ENCODE results near the gene ARG2. TPM values are rescaled to one million over a fixed set of nuclear protein-coding genes. Genes with fewer than 3 reads are reported as not detected.

The ARG2 gene
- total and polyA plus RNA-seq, 2 donors (not counting 1 experiment from before 2014, with no cell fraction given) = 0.33 to 1.8 TPM

GRCh38 chr14:67602076-67602475 lies 17.6 kb upstream of the ARG2 start:
- Histone ChIP-seq H4K20me1 (ENCODE audit: control insufficient read depth, insufficient read depth, low read length, poor library complexity, severe bottlenecking) (no peaks in the 10 kb centered on the region), H3K79me2 (ENCODE audit: control insufficient read depth, insufficient read depth, low read length) (peaks cover 39% of the 10 kb centered on the region), H3K27me3 (replicated peaks in 1 of 4; ENCODE audit: control extremely low read depth in 1 of 4, control insufficient read depth in 3 of 4, insufficient read depth in 4 of 4, low read length in 3 of 4) (no peaks in the 10 kb centered on the region), H3K9ac (ENCODE audit: low read length) (no peak overlapping the region), H3K4me2 (replicated peaks; ENCODE audit: low read depth, low read length, poor library complexity, severe bottlenecking) (peak overlapping the region; percentile 53), H3K36me3 (replicated peaks in 1 of 2; ENCODE audit: control extremely low read depth in 1 of 2, control insufficient read depth in 1 of 2, extremely low read depth in 1 of 2, insufficient read depth in 2 of 2, low read length in 1 of 2) (no peaks in the 10 kb centered on the region), H3K9me3 (ENCODE audit: control extremely low read depth in 1 of 3, control insufficient read depth in 2 of 3, insufficient read depth in 1 of 3, low read length in 2 of 3) (peaks cover 0 to 7% (median 0%) of the 10 kb centered on the region in 3 donors), H3K4me3 (ENCODE audit: control extremely low read depth in 1 of 5, extremely low read depth in 1 of 5, insufficient read depth in 1 of 5, low read depth in 2 of 5, low read length in 4 of 5) (peak overlapping the region in 1 of 5 experiments; percentile 31), H2AFZ (ENCODE audit: insufficient read depth, low read depth, low read length, poor library complexity, severe bottlenecking) (no peak overlapping the region), H3K4me1 (ENCODE audit: control insufficient read depth in 2 of 2, insufficient read depth in 2 of 2, low read length in 2 of 2) (peaks cover 44 to 49% of the 10 kb centered on the region in 2 donors), H3K27ac (ENCODE audit: low read length in 2 of 2) (peak overlapping the region; percentile 69 to 79)
- H3K4me3 Mint-ChIP-seq = peak overlapping the region; percentile 90
- no peak for ATAC-seq (ENCODE audit: low read depth)
- intact Hi-C loops (cut with micrococcal nuclease) = loop anchor here (5.0 kb wide), 1 partner anchor 1795 kb away; the partner anchor contains the start of genes ERH and SLC39A9
- peaks cover 54% of the 10 kb centered on the region for H3K4me1 Mint-ChIP-seq
- CTCF ChIA-PET = interaction anchor here (1.3 to 2.5 kb wide), 2 partner anchors 17 to 93 kb away, joined by 4 to 24 read pairs; partner anchors contain the start of gene ARG2
- no peaks in the 10 kb centered on the region for H3K27me3 Mint-ChIP-seq
- H3K9me3 Mint-ChIP-seq (ENCODE audit: insufficient read depth) = peaks cover 4% of the 10 kb centered on the region
- DNase-seq = peak; percentile 69
- WGBS (ENCODE audit: insufficient coverage) = no CpG with 5 or more reads among the region's 7 CpGs
- H3K27ac Mint-ChIP-seq = peak overlapping the region; percentile 98
- TF ChIP-seq CTCF (IDR thresholded peaks at IDR 0.05) (no peak), EZH2 (IDR thresholded peaks at IDR 0.05; ENCODE audit: borderline replicate concordance, insufficient read depth, low read depth, low read length, poor library complexity, severe bottlenecking) (no peak)
- POLR2A ChIA-PET = no interaction called here

GRCh38 chr14:67602995-67603545 lies 16.6 kb upstream of the ARG2 start:
- Histone ChIP-seq H3K79me2 (ENCODE audit: control insufficient read depth, insufficient read depth, low read length) (peaks cover 30% of the 10 kb centered on the region), H3K36me3 (replicated peaks in 1 of 2; ENCODE audit: control extremely low read depth in 1 of 2, control insufficient read depth in 1 of 2, extremely low read depth in 1 of 2, insufficient read depth in 2 of 2, low read length in 1 of 2) (no peaks in the 10 kb centered on the region), H3K4me2 (replicated peaks; ENCODE audit: low read depth, low read length, poor library complexity, severe bottlenecking) (peak overlapping the region; percentile 53), H3K27me3 (replicated peaks in 1 of 4; ENCODE audit: control extremely low read depth in 1 of 4, control insufficient read depth in 3 of 4, insufficient read depth in 4 of 4, low read length in 3 of 4) (no peaks in the 10 kb centered on the region), H3K9ac (ENCODE audit: low read length) (peak overlapping the region; percentile 13), H3K27ac (ENCODE audit: low read length in 2 of 2) (peak overlapping the region; percentile 69 to 79), H3K9me3 (ENCODE audit: control extremely low read depth in 1 of 3, control insufficient read depth in 2 of 3, insufficient read depth in 1 of 3, low read length in 2 of 3) (peaks cover 0 to 7% (median 0%) of the 10 kb centered on the region in 3 donors), H3K4me3 (ENCODE audit: control extremely low read depth in 1 of 5, extremely low read depth in 1 of 5, insufficient read depth in 1 of 5, low read depth in 2 of 5, low read length in 4 of 5) (peak overlapping the region in 1 of 5 experiments; percentile 31), H3K4me1 (ENCODE audit: control insufficient read depth in 2 of 2, insufficient read depth in 2 of 2, low read length in 2 of 2) (peaks cover 44 to 49% of the 10 kb centered on the region in 2 donors), H4K20me1 (ENCODE audit: control insufficient read depth, insufficient read depth, low read length, poor library complexity, severe bottlenecking) (no peaks in the 10 kb centered on the region), H2AFZ (ENCODE audit: insufficient read depth, low read depth, low read length, poor library complexity, severe bottlenecking) (peak overlapping the region; percentile 40)
- H3K27ac Mint-ChIP-seq = peak overlapping the region; percentile 91
- ChIA-PET CTCF (interaction anchor here (0.5 to 2.4 kb wide), 2 partner anchors 16 to 219 kb away, joined by 3 to 12 read pairs; no protein-coding TSS in a partner anchor), POLR2A (no interaction called here)
- no peaks in the 10 kb centered on the region for H3K27me3 Mint-ChIP-seq
- peaks cover 4% of the 10 kb centered on the region for H3K9me3 Mint-ChIP-seq (ENCODE audit: insufficient read depth)
- ATAC-seq (ENCODE audit: low read depth) = peak; percentile 74
- intact Hi-C loops (cut with micrococcal nuclease) = loop anchor here (5.0 kb wide), 1 partner anchor 1794 kb away; the partner anchor contains the start of genes ERH and SLC39A9
- H3K4me1 Mint-ChIP-seq = peaks cover 50% of the 10 kb centered on the region
- H3K4me3 Mint-ChIP-seq = peak overlapping the region; percentile 70
- TF ChIP-seq CTCF (IDR thresholded peaks at IDR 0.05) = no peak
- TF ChIP-seq EZH2 (IDR thresholded peaks at IDR 0.05; ENCODE audit: borderline replicate concordance, insufficient read depth, low read depth, low read length, poor library complexity, severe bottlenecking) = no peak
- peak; percentile 82 for DNase-seq
- 0% methylated on average over 3 of the region's 5 CpGs for WGBS (ENCODE audit: insufficient coverage)

Measured in B cell (primary cell).